Activated T-helper 9 cell treated with anti-CD3 and anti-CD28 coated beads, Interleukin-2, amount 50 U/mL, for 16 hours (primary cell): ENCODE measurements around the gene VLDLR.

Experiments
- DNase-seq: peaks from one replicate; pipeline ENCODE4 v3.0.0-alpha.2; 2020; ENCODE audit warnings: low read depth

Gene VLDLR

DNA sequence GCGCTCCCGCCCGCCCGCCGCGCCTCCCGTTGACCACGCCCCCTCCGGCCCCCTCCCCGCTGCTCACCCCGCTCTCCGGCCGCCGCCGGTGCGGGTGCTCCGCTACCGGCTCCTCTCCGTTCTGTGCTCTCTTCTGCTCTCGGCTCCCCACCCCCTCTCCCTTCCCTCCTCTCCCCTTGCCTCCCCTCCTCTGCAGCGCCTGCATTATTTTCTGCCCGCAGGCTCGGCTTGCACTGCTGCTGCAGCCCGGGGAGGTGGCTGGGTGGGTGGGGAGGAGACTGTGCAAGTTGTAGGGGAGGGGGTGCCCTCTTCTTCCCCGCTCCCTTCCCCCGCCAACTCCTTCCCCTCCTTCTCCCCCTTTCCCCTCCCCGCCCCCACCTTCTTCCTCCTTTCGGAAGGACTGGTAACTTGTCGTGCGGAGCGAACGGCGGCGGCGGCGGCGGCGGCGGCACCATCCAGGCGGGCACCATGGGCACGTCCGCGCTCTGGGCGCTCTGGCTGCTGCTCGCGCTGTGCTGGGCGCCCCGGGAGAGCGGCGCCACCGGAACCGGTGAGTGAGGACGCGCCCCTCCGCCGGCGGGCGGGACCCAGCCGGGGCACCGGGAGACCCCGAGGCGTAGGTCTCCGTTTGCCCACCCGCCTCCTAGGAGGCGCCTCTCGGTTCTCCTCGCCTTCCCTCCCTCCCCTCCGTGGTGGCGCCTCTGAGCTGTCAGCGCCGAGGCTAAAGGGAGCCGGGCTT, at the start of gene VLDLR:
Gene VLDLR, plus strand, starts transcription at position 66 of the 739 bp plus-strand sequence. Its CDS starts 403 bp downstream, at position 469.
- DNase-seq, result peak; percentile 20

GRCh38 chr9:2574203-2574602, 47.4 kb upstream of the VLDLR start:
- no peak for DNase-seq

DNA sequence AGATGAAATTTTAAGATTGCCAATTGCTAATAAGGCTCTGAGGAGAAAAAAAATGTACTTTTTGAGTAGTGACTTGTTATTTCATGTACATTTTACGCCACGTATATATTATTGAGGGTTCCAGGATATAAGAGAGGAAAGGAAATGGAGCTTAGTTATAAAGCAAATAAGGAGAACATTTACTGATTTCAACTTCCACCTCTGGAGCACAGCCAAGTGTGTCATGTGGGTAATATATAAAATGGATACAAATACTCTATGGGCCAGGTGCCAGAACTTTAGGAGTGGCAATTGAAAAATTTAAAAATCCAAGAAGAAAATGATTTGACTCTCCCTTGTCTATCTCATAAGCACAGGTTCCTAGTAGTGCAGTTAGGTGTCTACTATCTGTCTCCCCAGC, 45.0 kb upstream of the VLDLR start:
- no peak for DNase-seq

DNA sequence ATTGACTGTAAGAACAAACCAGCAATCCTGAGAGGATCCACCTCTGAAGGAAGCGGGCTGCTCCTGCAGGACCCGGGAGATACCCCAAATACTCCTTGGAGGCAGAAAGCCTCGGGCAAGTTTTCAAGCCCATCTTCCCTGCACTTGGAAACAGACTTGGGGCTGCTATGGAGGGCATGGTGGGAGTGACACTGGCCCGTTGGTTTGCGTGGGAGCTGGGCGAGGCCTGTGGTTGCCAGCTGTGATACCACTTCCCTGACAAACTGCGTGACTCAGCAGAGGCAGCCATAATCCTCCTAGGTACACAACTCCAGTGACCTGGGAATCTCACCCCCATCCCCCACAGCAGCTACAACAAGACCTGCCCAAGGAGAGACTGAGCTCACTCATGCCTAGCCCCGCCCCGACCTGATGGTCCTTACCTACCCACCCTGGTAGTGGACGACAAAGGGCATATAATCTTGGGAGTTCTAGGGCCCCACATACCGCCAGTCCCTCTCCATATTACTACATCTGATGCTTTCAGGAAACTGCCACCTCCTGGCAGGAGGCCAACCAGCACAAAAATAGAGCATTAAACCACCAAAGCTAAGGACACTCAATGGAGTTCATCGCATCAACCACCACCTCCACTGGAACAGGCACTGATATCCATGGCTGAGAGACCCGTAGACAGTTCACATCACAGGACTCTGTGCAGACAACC, 38.1 kb upstream of the VLDLR start:
- no peak for DNase-seq

GRCh38 chr9:2591967-2592366, 29.6 kb upstream of the VLDLR start:
- DNase-seq, result no peak

GRCh38 chr9:2593744-2594143, 27.8 kb upstream of the VLDLR start:
- no peak for DNase-seq

DNA sequence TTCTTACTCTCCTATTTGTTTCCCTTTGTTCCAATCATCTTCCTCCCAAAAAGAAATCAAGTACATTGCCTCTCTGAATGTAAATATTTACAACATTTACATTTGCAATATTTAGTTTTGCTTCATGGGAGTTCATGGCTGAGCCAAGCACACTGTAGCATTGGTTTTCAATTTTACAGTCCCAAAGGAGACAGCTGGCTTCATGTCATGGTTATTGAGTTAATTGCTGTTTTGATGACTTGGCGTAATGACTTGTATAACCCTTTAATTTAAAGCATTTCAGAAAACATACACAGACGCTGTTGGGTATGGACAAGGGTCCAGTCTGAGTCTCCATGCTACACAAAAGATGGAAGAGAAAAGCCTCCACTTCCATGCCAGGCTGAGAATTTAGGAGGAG, 25.6 kb upstream of the VLDLR start:
- DNase-seq, result no peak

- no peak for DNase-seq
These were observed 24.1 kb upstream of the VLDLR start for GRCh38 chr9:2597483-2597882.

GRCh38 chr9:2599896-2600295, 21.7 kb upstream of the VLDLR start:
- no peak for DNase-seq

DNA sequence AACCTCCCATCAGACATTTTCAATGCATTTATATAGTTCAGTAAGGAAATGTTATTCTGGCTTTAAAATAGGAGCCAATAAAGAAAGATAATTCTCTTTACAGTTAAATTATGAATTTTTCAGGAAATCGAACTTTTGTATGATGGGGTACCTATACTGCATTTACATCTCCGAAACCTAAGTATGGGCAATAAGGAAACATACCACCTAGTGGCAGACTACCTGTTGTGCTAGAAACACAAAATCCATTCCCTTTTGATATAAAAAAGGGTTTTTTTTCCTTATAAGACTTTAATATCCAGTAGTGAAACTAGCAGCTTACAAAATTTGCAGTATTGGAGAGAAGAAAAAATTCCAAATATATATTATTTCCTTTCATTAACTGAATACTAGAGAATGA, 21.3 kb upstream of the VLDLR start:
- no peak for DNase-seq

GRCh38 chr9:2601785-2602378, 19.7 kb upstream of the VLDLR start:
- no peak for DNase-seq

- DNase-seq, result no peak
These were observed 18.9 kb upstream of the VLDLR start for GRCh38 chr9:2602704-2603116.

- DNase-seq, result no peak
These were observed 18.0 kb upstream of the VLDLR start for GRCh38 chr9:2603621-2604020.

GRCh38 chr9:2605246-2605645, 16.3 kb upstream of the VLDLR start:
- DNase-seq, result no peak

DNA sequence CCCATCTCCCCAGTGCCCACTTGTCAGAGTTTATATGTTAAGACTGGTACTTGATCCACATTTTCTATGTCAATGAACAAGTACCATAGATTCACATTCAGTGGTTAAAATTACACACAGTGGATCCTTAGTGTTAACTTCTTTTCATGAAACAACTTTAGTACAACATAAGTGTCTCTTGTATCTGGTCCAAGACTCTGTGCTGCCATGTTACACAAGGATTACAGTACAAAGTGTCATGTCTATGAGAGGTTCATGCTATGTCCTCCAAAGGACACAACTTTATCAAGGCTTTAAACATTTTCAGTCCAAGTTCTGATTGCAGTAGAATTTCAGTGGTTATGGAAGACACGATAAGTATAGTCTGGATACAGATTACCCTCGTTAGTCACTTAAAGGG, 13.3 kb upstream of the VLDLR start:
- no peak for DNase-seq

- DNase-seq, result no peak
These were observed 10.6 kb upstream of the VLDLR start for GRCh38 chr9:2610985-2611384.

DNA sequence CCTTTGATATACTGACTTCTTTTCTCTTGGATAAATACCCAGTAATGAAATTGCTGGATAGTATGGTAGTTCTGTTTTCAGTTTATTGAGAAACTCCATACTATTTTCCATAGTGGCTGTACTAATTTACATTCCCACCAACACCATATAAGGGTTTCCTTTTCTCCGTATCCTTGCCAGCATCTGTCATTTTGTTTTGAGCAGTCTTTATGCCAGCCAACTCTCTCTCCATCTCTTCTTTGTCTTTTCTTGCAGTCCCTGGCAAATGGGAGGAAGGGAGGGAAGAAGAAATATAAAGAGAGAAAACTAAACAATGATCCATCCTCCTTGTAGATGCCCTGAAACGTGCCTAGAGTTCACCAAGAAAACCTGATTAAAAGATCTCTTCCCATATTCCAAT, 9.6 kb upstream of the VLDLR start:
- DNase-seq, result no peak

- no peak for DNase-seq
These were observed 7.8 kb upstream of the VLDLR start for GRCh38 chr9:2613730-2614271.

DNA sequence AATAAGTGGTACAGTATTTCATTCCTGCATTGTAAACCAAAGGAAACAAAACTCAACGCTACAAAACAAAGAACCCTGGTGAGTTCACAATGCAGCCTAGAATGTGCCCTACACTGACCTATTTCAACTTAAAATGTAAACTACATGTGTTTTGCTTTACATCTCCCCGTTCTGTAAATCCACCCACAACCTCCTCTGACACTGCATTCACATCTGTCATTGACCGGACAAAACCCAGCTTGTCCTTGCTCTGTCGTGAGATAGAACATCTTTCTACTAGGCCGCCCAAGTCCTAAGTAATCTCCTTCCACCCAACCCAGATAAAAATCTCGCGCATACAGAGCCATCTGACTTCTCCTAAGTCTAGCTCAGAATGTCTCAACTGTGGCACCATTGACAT, 6.1 kb upstream of the VLDLR start:
- DNase-seq, result no peak

DNA sequence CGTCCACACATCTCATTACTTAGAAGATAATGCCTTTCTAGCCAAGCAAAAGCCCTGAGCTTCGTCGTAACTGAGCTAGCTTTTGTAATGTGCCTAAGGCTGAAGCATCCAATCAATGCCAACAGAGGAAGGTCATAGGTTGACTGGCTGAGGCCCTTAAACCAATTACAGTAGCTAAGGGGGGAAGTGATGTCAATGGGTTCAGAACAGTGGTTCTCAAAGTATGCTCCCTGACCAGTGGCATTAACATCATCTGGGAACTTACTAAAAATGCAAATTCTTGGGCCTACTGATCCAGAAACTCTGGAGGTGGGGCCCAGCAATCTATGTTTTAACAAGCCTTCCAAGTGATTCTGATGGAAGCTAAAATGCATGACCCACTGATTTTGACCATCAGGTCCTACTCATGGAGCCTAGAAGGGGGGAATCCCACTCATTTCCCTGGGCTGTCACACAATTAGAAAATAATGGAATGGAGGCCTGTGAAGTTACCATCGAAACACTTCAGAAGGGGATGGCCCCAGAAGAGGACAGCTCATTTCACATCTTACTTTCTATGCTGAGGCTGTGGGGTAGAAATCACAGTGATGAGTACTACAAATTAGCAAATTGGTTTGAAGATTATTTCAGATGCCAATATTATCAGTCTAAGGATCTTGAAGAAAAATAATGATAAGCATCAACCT, 4.8 kb upstream of the VLDLR start:
- no peak for DNase-seq

- DNase-seq, result no peak
These were observed 3.3 kb upstream of the VLDLR start for GRCh38 chr9:2618289-2618688.

- peak; percentile 58 for DNase-seq
These were observed 467 bp upstream of the VLDLR start for GRCh38 chr9:2620919-2621721.
